ENCODE data around the gene ACACB. TPM values are rescaled to one million over a fixed set of nuclear protein-coding genes. Genes with fewer than 3 reads are reported as not detected.
A peak's percentile ranks its signal among the peaks of the same experiment; 100 is the strongest.

ACACB gene
- total RNA-seq, 2 experiments from 2014 or later = 11.9 to 14.8 TPM

DNA sequence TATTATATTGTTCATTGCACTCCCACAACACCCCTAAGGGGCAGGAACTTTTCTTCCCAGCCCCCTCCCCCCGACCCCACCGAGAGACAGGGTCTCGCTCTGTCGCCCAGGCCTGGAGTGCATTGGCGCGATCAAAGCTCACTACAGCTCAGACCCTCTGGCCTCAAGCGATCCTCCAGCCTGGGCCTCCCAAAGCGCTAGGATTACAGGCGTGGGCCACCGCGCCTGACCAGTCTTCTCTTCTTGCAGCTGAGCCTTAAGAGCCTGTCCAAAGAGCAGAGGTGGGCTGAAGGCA is 19.3 kb upstream of the ACACB start:
- no peaks in the 10 kb centered on the region for H3K27me3 Mint-ChIP-seq (ENCODE audit: low read depth)
- peak overlapping the region; percentile 74 for H3K4me3 Mint-ChIP-seq
- ChIA-PET CTCF (no interaction called here), POLR2A (no interaction called here)
- H3K27ac Mint-ChIP-seq = peak overlapping the region; percentile 87
- peaks cover 43% of the 10 kb centered on the region for H3K4me1 Mint-ChIP-seq (ENCODE audit: low read depth)
- DNase-seq (no peak), ATAC-seq (no peak)
- no peaks in the 10 kb centered on the region for H3K9me3 Mint-ChIP-seq (ENCODE audit: insufficient read depth)
- peaks cover 32% of the 10 kb centered on the region for H3K36me3 Mint-ChIP-seq (ENCODE audit: low read depth)

DNA sequence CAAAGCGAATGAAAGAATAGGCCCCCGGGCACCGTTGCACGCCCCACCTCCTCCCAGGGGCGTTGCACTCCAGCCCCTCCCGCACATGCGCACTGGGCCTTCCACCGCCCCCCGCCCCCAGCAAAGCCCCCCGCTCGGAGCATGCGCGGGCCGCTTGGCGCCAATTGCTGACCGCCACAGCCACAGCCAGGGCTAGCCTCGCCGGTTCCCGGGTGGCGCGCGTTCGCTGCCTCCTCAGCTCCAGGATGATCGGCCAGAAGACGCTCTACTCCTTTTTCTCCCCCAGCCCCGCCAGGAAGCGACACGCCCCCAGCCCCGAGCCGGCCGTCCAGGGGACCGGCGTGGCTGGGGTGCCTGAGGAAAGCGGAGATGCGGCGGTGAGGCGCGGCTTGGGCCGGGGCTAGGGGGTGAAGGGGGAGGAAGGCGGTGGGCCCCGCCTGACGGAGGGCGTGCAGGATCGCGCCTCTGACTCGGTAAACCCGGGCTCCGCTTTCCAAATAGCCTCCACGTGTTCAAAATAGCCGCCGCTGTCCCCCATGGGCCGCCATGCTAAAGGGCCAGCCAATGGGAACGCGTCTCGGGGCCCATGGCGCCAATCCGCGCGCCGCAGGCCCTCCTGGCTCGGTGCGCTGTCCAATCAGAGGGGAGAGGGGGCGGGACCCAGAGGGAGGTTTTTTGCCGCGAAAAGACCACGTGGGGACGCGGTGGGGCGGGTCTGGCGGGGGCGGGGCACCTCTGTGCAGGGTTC is 18.8 kb upstream of the ACACB start, which contains the start of gene UNG:
Gene UNG (plus strand): TSS at position 163 of the 748 bp plus-strand sequence. CDS start 83 bp downstream, at position 246.
- CTCF ChIA-PET = interaction anchor here (1.0 to 3.5 kb wide), 2 partner anchors 14 to 296 kb away, joined by 3 to 26 read pairs; no protein-coding TSS in a partner anchor

DNA sequence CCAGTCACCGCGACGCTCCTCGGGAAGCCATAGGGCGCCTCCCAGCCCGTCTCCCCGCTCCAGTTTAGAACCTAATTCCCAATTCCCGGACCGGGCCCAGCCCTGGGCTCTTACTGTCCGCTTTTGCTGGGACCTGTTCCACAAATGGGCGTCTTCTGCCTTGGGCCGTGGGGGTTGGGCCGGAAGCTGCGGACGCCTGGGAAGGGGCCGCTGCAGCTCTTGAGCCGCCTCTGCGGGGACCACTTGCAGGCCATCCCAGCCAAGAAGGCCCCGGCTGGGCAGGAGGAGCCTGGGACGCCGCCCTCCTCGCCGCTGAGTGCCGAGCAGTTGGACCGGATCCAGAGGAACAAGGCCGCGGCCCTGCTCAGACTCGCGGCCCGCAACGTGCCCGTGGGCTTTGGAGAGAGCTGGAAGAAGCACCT is 18.2 kb upstream of the ACACB start:
- no peak overlapping the region for H3K27ac Mint-ChIP-seq
- DNase-seq (no peak), ATAC-seq (peak; percentile 37)
- H3K4me1 Mint-ChIP-seq (ENCODE audit: low read depth) = peaks cover 34% of the 10 kb centered on the region
- no peaks in the 10 kb centered on the region for H3K27me3 Mint-ChIP-seq (ENCODE audit: low read depth)
- H3K4me3 Mint-ChIP-seq = peak overlapping the region; percentile 74
- POLR2A ChIA-PET = interaction anchor here (1.1 to 1.5 kb wide), 2 partner anchors 44 to 46 kb away, joined by 3 to 5 read pairs; partner anchors contain the start of gene USP30
- H3K9me3 Mint-ChIP-seq (ENCODE audit: insufficient read depth) = no peaks in the 10 kb centered on the region
- peaks cover 35% of the 10 kb centered on the region for H3K36me3 Mint-ChIP-seq (ENCODE audit: low read depth)
- CTCF ChIA-PET = interaction anchor here (1.0 to 3.5 kb wide), 2 partner anchors 13 to 296 kb away, joined by 3 to 26 read pairs; no protein-coding TSS in a partner anchor

More for the DNA sequence above, 18.8 kb upstream of the ACACB start, which contains the start of gene UNG:
- DNase-seq (peak; percentile 97), ATAC-seq (peak; percentile 95)
- Mint-ChIP-seq H3K4me1 (ENCODE audit: low read depth) (peaks cover 38% of the 10 kb centered on the region), H3K27ac (peak within 1 kb of the TSS; percentile 87), H3K4me3 (peak within 1 kb of the TSS; percentile 74), H3K36me3 (ENCODE audit: low read depth) (peaks cover 32% of the 10 kb centered on the region), H3K9me3 (ENCODE audit: insufficient read depth) (no peaks in the 10 kb centered on the region), H3K27me3 (ENCODE audit: low read depth) (no peaks in the 10 kb centered on the region)
- POLR2A ChIA-PET = no interaction called here

DNA sequence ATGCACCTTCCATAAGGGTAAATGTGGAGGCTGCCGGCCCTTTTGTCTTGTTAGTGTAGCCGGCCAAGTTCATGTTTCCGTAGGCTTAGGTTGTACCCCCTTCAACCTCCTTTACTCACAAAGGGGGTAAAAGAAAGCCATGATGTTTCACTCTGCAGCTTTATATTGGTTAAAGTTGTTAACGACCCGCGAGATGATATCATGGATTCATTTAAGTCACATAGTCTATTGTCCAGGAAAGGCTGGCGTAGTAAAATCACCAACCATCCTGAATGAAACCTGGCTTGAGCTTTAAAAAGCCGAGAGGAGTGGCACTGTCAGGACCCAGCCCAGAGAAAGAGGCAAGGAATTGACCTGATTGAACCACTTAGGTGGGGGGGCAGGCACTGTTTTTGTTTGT is 17.7 kb upstream of the ACACB start:
- Mint-ChIP-seq H3K9me3 (ENCODE audit: insufficient read depth) (no peaks in the 10 kb centered on the region), H3K4me1 (ENCODE audit: low read depth) (peaks cover 29% of the 10 kb centered on the region), H3K36me3 (ENCODE audit: low read depth) (peaks cover 39% of the 10 kb centered on the region), H3K4me3 (peak overlapping the region; percentile 74), H3K27ac (no peak overlapping the region), H3K27me3 (ENCODE audit: low read depth) (no peaks in the 10 kb centered on the region)
- ATAC-seq = no peak
- no peak for DNase-seq
- ChIA-PET POLR2A (interaction anchor here (1.1 to 1.5 kb wide), 2 partner anchors 44 to 46 kb away, joined by 3 to 5 read pairs; partner anchors contain the start of gene USP30), CTCF (interaction anchor here (0.7 to 3.5 kb wide), 4 partner anchors 13 to 434 kb away, joined by 3 to 26 read pairs (median 3); no protein-coding TSS in a partner anchor)

DNA sequence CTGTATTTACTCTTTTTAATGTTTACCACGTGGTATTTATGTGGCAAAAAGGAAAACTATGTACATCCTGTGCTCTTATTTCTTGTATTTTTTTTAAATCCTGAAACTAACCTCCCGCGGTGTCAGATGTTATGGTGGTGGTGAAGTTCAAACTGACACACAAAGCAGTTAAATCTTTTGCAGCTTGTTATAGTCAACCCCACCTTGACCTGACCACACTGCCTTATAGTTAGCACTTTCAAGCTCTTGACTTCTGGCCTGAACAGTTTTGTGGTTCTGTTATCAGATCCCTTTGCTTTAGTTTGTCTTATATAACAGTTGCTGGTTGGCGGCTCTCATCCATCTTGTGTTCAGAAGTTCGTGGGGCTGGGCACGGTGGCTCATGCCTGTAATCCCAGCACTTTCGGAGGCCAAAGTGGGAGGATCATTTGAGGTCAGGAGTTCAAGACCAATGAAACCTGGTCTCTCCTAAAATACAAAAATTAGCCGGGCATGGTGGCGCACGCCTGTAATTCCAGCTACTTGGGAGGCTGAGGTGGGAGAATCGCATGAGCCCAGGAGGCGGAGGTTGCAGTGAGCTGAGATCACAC is 16.9 kb upstream of the ACACB start:
- Mint-ChIP-seq H3K9me3 (ENCODE audit: insufficient read depth) (no peaks in the 10 kb centered on the region), H3K36me3 (ENCODE audit: low read depth) (peaks cover 47% of the 10 kb centered on the region), H3K4me3 (peak overlapping the region; percentile 74), H3K27me3 (ENCODE audit: low read depth) (no peaks in the 10 kb centered on the region), H3K4me1 (ENCODE audit: low read depth) (peaks cover 24% of the 10 kb centered on the region), H3K27ac (peak overlapping the region; percentile 39)
- ChIA-PET CTCF (interaction anchor here (0.7 to 3.5 kb wide), 5 partner anchors 12 to 481 kb away, joined by 3 to 26 read pairs (median 3); no protein-coding TSS in a partner anchor), POLR2A (interaction anchor here (1.3 to 1.5 kb wide), 2 partner anchors 45 to 378 kb away, joined by 4 to 5 read pairs; partner anchors contain the start of genes KCTD10 and UBE3B)
- peak; percentile 31 for DNase-seq
- no peak for ATAC-seq

DNA sequence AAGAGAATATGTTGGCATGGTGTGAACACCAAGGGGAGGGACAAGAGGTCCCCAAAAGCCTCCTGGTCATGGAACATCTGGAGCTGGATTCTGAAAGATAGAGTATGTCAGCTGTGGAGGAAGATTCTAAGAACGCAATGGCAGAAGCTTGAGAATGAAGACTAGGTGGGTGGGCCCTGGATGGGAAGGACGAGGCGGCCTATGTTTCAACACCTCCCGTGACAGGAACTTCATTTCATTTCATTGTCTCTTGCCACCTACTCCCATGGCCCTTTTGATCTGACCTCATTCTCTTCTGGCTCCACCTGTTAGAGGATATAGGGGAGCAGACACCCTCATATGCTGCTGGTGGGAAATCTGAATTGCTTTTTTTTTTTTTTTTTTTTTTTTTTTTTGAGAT is 15.6 kb upstream of the ACACB start:
- CTCF ChIA-PET = interaction anchor here (1.0 to 3.5 kb wide), 4 partner anchors 8 to 483 kb away, joined by 3 to 26 read pairs (median 4); no protein-coding TSS in a partner anchor
- POLR2A ChIA-PET = interaction anchor here (0.9 kb wide), 1 partner anchor 11 kb away, joined by 4 read pairs; no protein-coding TSS in a partner anchor
- no peaks in the 10 kb centered on the region for H3K27me3 Mint-ChIP-seq (ENCODE audit: low read depth)
- H3K4me3 Mint-ChIP-seq = no peak overlapping the region
- ATAC-seq = no peak
- H3K9me3 Mint-ChIP-seq (ENCODE audit: insufficient read depth) = no peaks in the 10 kb centered on the region
- H3K4me1 Mint-ChIP-seq (ENCODE audit: low read depth) = peaks cover 24% of the 10 kb centered on the region
- peaks cover 54% of the 10 kb centered on the region for H3K36me3 Mint-ChIP-seq (ENCODE audit: low read depth)
- H3K27ac Mint-ChIP-seq = no peak overlapping the region
- no peak for DNase-seq

DNA sequence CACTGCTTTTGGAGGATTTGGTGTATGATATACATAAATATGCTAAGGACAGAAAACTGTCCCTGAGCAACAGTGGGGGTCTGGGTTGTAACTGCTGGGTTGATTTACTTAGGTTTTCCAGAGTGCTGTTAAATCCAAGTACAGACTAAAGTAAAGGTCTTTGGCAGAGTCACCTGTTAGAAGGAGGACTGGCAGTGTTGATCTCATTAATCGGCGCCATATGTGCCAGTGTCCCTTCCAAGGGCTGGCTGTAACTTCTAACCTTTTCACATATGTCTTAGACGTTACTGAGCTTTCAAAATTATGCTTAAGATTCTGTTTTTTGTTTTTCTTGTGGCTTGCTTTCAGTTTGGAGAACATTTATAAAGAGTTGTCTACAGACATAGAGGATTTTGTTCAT is 13.9 kb upstream of the ACACB start:
- DNase-seq (no peak), ATAC-seq (no peak)
- Mint-ChIP-seq H3K27ac (no peak overlapping the region), H3K9me3 (ENCODE audit: insufficient read depth) (no peaks in the 10 kb centered on the region), H3K4me1 (ENCODE audit: low read depth) (peaks cover 24% of the 10 kb centered on the region), H3K4me3 (no peak overlapping the region), H3K27me3 (ENCODE audit: low read depth) (no peaks in the 10 kb centered on the region), H3K36me3 (ENCODE audit: low read depth) (peaks cover 60% of the 10 kb centered on the region)
- CTCF ChIA-PET = interaction anchor here (1.0 to 2.0 kb wide), 3 partner anchors 9 to 291 kb away, joined by 3 to 10 read pairs (median 4); no protein-coding TSS in a partner anchor
- POLR2A ChIA-PET = no interaction called here

DNA sequence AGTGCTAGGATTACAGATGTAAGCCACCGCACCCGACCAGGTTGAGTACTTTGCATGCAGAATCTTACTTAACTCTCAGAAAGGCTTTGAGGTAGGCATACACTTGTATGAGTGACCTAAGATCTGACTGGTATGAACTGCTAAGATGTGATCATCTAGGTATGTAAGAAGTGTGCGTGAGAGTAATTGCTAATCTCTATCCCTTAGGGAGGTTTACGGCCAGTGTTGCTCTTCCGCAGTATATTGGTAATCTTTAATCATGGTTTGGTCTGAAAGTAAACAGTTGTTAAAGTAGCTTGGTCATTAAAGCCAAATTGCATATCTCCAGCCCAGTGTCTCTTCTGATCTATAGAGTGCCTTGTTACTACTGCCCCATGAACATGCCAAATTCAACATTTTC is 11.2 kb upstream of the ACACB start:
- ATAC-seq (no peak), DNase-seq (no peak)
- Mint-ChIP-seq H3K27me3 (ENCODE audit: low read depth) (no peaks in the 10 kb centered on the region), H3K9me3 (ENCODE audit: insufficient read depth) (no peaks in the 10 kb centered on the region), H3K4me1 (ENCODE audit: low read depth) (peaks cover 8% of the 10 kb centered on the region), H3K4me3 (no peak overlapping the region), H3K36me3 (ENCODE audit: low read depth) (peaks cover 58% of the 10 kb centered on the region), H3K27ac (no peak overlapping the region)
- ChIA-PET CTCF (no interaction called here), POLR2A (interaction anchor here (0.7 kb wide), 1 partner anchor 10 kb away, joined by 4 read pairs; no protein-coding TSS in a partner anchor)

DNA sequence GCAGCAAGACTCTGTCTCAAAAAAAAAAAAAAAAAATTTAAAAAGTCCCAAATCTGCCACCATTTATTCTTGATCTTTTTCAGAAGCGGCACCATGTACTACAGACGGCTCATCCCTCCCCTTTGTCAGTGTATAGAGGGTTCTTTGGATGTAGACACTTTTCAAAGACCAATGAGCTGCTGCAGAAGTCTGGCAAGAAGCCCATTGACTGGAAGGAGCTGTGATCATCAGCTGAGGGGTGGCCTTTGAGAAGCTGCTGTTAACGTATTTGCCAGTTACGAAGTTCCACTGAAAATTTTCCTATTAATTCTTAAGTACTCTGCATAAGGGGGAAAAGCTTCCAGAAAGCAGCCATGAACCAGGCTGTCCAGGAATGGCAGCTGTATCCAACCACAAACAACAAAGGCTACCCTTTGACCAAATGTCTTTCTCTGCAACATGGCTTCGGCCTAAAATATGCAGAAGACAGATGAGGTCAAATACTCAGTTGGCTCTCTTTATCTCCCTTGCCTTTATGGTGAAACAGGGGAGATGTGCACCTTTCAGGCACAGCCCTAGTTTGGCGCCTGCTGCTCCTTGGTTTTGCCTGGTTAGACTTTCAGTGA is 6.5 kb upstream of the ACACB start:
- peaks cover 15% of the 10 kb centered on the region for H3K4me1 Mint-ChIP-seq (ENCODE audit: low read depth)
- ChIA-PET POLR2A (no interaction called here), CTCF (interaction anchor here (0.7 to 2.0 kb wide), 3 partner anchors 10 to 283 kb away, joined by 3 to 8 read pairs (median 5); no protein-coding TSS in a partner anchor)
- peaks cover 34% of the 10 kb centered on the region for H3K36me3 Mint-ChIP-seq (ENCODE audit: low read depth)
- DNase-seq (no peak), ATAC-seq (no peak)
- H3K27me3 Mint-ChIP-seq (ENCODE audit: low read depth) = no peaks in the 10 kb centered on the region
- peak overlapping the region; percentile 57 for H3K27ac Mint-ChIP-seq
- H3K9me3 Mint-ChIP-seq (ENCODE audit: insufficient read depth) = no peaks in the 10 kb centered on the region
- H3K4me3 Mint-ChIP-seq = no peak overlapping the region

DNA sequence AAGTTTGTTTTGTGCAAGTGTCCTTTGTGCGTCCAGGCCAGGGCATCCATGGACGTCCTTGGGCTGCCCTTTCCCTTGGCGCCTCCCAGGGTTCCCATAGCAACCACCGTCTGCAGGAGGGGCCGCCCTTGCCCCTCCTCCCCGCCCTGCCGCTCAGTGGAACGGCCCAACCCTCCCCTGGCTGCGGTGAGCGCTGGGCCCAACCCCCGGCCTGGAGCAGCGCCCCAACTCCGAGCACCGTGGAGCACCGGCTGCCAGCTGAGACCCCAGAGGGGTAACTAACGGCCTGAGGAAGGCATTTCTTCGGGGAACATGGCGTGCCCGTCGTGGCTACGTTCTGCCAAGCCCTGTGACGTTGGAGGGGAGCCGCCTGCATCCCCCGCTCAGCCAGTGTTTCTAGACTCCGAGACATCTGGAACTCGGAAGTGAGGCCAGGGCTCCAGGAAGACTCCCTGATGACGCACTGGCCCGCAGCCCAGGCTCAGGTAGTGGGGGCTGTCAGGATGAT is 5.3 kb upstream of the ACACB start:
- Mint-ChIP-seq H3K4me3 (peak overlapping the region; percentile 67), H3K27ac (peak overlapping the region; percentile 69), H3K9me3 (ENCODE audit: insufficient read depth) (no peaks in the 10 kb centered on the region), H3K36me3 (ENCODE audit: low read depth) (peaks cover 25% of the 10 kb centered on the region), H3K27me3 (ENCODE audit: low read depth) (no peaks in the 10 kb centered on the region), H3K4me1 (ENCODE audit: low read depth) (peaks cover 24% of the 10 kb centered on the region)
- peak; percentile 60 for DNase-seq
- POLR2A ChIA-PET = no interaction called here
- peak; percentile 83 for ATAC-seq
- CTCF ChIA-PET = interaction anchor here (0.6 to 2.7 kb wide), 13 partner anchors 9 to 721 kb away, joined by 3 to 26 read pairs (median 6); partner anchors contain the start of gene ALKBH2

DNA sequence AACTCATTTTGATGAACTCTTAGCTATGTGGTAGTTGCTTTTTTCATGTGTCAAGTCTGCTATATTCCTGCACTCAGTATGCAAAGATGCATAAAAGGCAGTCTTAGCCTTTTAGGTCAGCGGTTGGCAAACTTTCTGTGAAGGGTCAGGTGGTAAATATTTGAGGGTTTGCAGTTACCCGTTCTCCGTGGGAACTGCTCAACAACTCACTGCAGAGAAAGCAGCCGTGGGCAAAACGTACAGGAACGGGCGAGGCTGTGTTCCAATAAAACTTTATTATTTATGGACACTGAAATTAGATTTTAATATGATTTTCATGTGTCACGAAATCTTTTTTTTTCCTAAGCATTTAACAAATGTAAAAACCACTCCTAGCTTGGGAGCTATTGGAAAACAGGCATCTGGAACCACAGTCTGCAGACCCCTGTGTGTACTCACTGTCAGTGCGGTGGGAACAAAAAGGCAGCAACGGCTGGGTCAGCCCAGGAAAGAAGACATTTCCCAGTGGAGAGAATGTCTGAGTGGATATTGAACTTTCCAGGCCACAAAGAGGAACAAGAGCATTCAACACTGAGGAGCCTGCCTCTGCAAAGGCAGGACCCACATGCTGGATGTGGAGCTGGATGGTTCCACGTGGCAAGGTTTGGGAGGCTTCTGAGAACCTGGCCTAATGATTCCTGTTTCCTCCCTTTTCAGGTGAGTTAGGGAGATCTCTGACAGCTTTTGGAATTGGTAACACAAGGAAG is 3.5 kb upstream of the ACACB start:
- ATAC-seq (no peak), DNase-seq (no peak)
- ChIA-PET CTCF (interaction anchor here (1.0 to 2.7 kb wide), 12 partner anchors 11 to 280 kb away, joined by 3 to 26 read pairs (median 6); partner anchors contain the start of gene ALKBH2), POLR2A (no interaction called here)
- H3K4me3 Mint-ChIP-seq = no peak overlapping the region
- peaks cover 25% of the 10 kb centered on the region for H3K4me1 Mint-ChIP-seq (ENCODE audit: low read depth)
- H3K27ac Mint-ChIP-seq = no peak overlapping the region
- H3K9me3 Mint-ChIP-seq (ENCODE audit: insufficient read depth) = no peaks in the 10 kb centered on the region
- H3K27me3 Mint-ChIP-seq (ENCODE audit: low read depth) = no peaks in the 10 kb centered on the region
- H3K36me3 Mint-ChIP-seq (ENCODE audit: low read depth) = peaks cover 18% of the 10 kb centered on the region

Measured in activated CD8-positive, alpha-beta T cell treated with anti-CD3 and anti-CD28 coated beads, Interleukin-2, amount 10 ng/mL, durations not matched to agents 7 days and 5 days (primary cell).